Coronary artery (tissue), 2 donors: ENCODE results near the gene POSTN.

Experiments used
- DNase-seq: peaks from one replicate; pipeline ENCODE4 v3.0.0-alpha.2; 2017; ENCODE audit warnings: low spot score
- H3K27ac ChIP-seq, 2 donors: fragments of 200-600 bp; sonication (generic); one replicate each; pipeline ENCODE4 v1.5.1; 2016 to 2019
- H3K4me3 ChIP-seq: fragments of 200-600 bp; sonication (generic); 2 replicates; pipeline ENCODE4 v1.5.1; 2016; ENCODE audit warnings: mild to moderate bottlenecking, moderate library complexity
- CTCF ChIP-seq: fragments of 200-600 bp; sonication (generic); IDR thresholded peaks from one replicate; pipeline ENCODE4 v1.5.1; 2019; ENCODE audit warnings: antibody characterized with exemption

POSTN gene

GRCh38 chr13:37526710-37527473 lies 71.7 kb downstream of the POSTN start:
- no peak for TF ChIP-seq CTCF
- Histone ChIP-seq H3K4me3 (no peak overlapping the region), H3K27ac (peak overlapping the region in 1 of 2 donors; percentile 12)
- no peak for DNase-seq

- no peak for DNase-seq
- H3K27ac ChIP-seq = no peak overlapping the region
- H3K4me3 ChIP-seq = no peak overlapping the region
- no peak for TF ChIP-seq CTCF
Measured at GRCh38 chr13:37515226-37515625, 83.3 kb downstream of the POSTN start.
